Thoracic aorta (tissue), 2 donors: ENCODE measurements around the gene MYCBPAP. TPM values are rescaled to one million over a fixed set of nuclear protein-coding genes. Genes with fewer than 3 reads are reported as not detected.

ENCODE experiments used
- ATAC-seq: fragments of 150-250 bp; one replicate; pipeline ENCODE4 v1.8.0; 2017; ENCODE audit warnings: low read depth; ENCODE audit not compliant: insufficient number of reproducible peaks, low FRiP score
- DNase-seq: peaks from one replicate; pipeline ENCODE4 v3.0.0-alpha.2; 2020; ENCODE audit warnings: low spot score
- H3K27ac ChIP-seq, 2 donors: fragments of 200-600 bp; sonication (generic); 1 replicate in 1 of 2; 2 replicates in 1 of 2; pipeline ENCODE4 v1.5.1; 2016; ENCODE audit warnings: mild to moderate bottlenecking in 2 of 2, moderate library complexity in 2 of 2
- H3K27me3 ChIP-seq: fragments of 200-600 bp; sonication (generic); replicated peaks from 2 replicates; pipeline ENCODE4 v1.6.0; 2016; ENCODE audit warnings: mild to moderate bottlenecking; ENCODE audit not compliant: insufficient read depth
- H3K36me3 ChIP-seq: fragments of 200-600 bp; sonication (generic); one replicate; pipeline ENCODE4 v1.5.1; 2016
- H3K4me1 ChIP-seq, 2 donors: fragments of 200-600 bp; sonication (generic); 1 replicate in 1 of 2; 2 replicates in 1 of 2; pipeline versions ENCODE4 v1.5.1 to v1.6.0; 2016; ENCODE audit warnings: low read depth in 2 of 2, mild to moderate bottlenecking in 1 of 2; ENCODE audit not compliant: control insufficient read depth in 1 of 2
- H3K4me3 ChIP-seq: fragments of 200-600 bp; sonication (generic); 2 replicates; pipeline ENCODE4 v1.5.1; 2016; ENCODE audit warnings: mild to moderate bottlenecking
- H3K9me3 ChIP-seq: fragments of 200-600 bp; sonication (generic); 2 replicates; pipeline ENCODE4 v1.5.1; 2016
- CTCF ChIP-seq: fragments of 200-600 bp; sonication (generic); IDR thresholded peaks from one replicate; pipeline ENCODE4 v1.5.1; 2019; ENCODE audit warnings: antibody characterized with exemption
- total RNA-seq, 2 donors: library from RNA; depleted of rRNA; stranded (reverse); fragments of >200 nt; gene quantifications; one replicate each; pipeline versions ENCODE4 v1.1.0 to v1.2.3, GENCODE V29; 2016

Gene MYCBPAP
- total RNA-seq, 2 donors from 2014 or later = 0.56 to 0.68 TPM

DNA sequence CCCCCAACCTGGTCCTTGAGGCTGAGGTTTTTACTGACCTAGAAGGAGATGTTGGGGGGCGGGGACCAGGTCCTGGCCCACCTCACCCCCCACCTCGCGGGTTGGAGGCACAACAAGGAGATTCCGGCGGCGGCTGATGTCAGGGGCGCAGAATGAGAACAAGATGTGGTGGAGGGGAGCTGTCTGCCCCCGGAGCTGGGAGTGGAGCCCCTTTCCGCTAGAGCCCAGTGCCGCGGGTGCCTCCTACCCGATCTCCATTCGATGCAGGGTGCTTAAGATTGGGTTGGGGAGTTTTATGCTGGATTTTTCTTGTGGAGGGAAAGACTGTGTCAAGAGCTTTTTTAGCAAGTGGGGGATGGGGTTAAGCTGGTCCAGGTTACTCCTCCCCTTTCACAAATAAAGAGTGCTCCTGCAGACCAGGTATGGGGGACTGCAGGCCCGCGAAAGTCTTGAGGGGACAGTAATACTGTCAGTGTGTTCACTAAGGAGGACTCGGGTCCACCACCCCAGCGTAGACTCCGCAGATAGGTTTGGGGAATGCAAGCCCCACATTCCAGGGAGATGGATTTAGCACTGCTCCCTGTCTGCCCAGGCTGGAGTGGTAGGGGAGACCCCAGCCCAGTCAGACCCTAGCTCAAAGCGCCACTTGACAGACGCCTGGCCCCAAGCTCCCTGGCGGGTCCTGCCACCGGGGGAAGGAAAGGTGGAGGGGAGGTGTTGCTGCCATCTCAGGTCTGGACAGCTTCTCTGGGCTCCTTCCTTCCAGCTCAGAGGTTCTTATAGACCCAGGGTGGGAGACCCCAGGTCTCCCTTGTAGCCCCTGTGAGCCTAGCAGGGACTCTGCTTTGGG is 54.2 kb downstream of the MYCBPAP start:
- no peak for TF ChIP-seq CTCF
- ATAC-seq = no peak

DNA sequence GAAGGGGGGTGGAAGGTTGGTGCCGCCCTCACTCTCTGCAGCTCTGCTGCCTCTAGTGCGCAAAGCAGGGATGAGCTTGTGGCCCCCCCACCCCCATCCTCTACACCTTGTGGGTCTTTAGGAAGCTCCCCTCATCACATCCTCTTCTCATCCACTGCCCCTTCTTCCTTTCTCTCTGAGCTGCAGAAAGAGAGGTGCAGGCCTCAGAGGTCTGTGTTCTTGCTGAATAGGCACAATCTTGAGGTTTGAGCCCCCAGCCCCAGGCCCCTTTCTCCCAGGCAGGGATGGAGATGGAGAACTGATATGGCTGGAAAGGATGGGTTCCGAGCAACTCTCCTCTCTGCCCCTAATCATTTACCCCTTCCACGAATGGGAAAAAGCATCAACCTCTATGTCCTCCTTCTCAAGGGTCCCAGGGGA is 54.9 kb downstream of the MYCBPAP start:
- Histone ChIP-seq H3K36me3 (no peaks in the 10 kb centered on the region), H3K27ac (no peak overlapping the region), H3K4me1 (peaks cover 27 to 50% of the 10 kb centered on the region in 2 donors), H3K27me3 (peaks cover 5% of the 10 kb centered on the region), H3K9me3 (no peaks in the 10 kb centered on the region), H3K4me3 (no peak overlapping the region)
- DNase-seq (no peak), ATAC-seq (no peak)
- TF ChIP-seq CTCF = no peak

More for the DNA sequence above, 54.2 kb downstream of the MYCBPAP start:
- H3K9me3 ChIP-seq = no peaks in the 10 kb centered on the region
- no peaks in the 10 kb centered on the region for H3K36me3 ChIP-seq
- no peak overlapping the region for H3K4me3 ChIP-seq
- H3K27me3 ChIP-seq = peaks cover 5% of the 10 kb centered on the region
- peaks cover 27 to 50% of the 10 kb centered on the region in 2 donors for H3K4me1 ChIP-seq
- DNase-seq = no peak
- H3K27ac ChIP-seq = no peak overlapping the region

GRCh38 chr17:50564916-50565315 is 56.7 kb downstream of the MYCBPAP start:
- peak; percentile 61 for DNase-seq
- Histone ChIP-seq H3K4me1 (peaks cover 14 to 35% of the 10 kb centered on the region in 2 donors), H3K9me3 (no peaks in the 10 kb centered on the region), H3K27ac (peak overlapping the region; percentile 42 to 61), H3K27me3 (peaks cover 5% of the 10 kb centered on the region), H3K4me3 (peak overlapping the region; percentile 63), H3K36me3 (no peaks in the 10 kb centered on the region)
- ATAC-seq = peak; percentile 9
- TF ChIP-seq CTCF = no peak

- DNase-seq = no peak
- no peak for ATAC-seq
- Histone ChIP-seq H3K4me1 (peaks cover 11 to 30% of the 10 kb centered on the region in 2 donors), H3K9me3 (no peaks in the 10 kb centered on the region), H3K27ac (no peak overlapping the region), H3K27me3 (peaks cover 5% of the 10 kb centered on the region), H3K4me3 (peak overlapping the region; percentile 63), H3K36me3 (no peaks in the 10 kb centered on the region)
- no peak for TF ChIP-seq CTCF
These were observed 57.4 kb downstream of the MYCBPAP start for GRCh38 chr17:50565402-50566350.

- ATAC-seq (no peak), DNase-seq (no peak)
- peaks cover 3 to 22% of the 10 kb centered on the region in 2 donors for H3K4me1 ChIP-seq
- H3K4me3 ChIP-seq = no peak overlapping the region
- H3K9me3 ChIP-seq = no peaks in the 10 kb centered on the region
- H3K27me3 ChIP-seq = no peaks in the 10 kb centered on the region
- no peaks in the 10 kb centered on the region for H3K36me3 ChIP-seq
- H3K27ac ChIP-seq = no peak overlapping the region
- no peak for TF ChIP-seq CTCF
These were observed 58.6 kb downstream of the MYCBPAP start for GRCh38 chr17:50566886-50567285.
